Measurements from ENCODE around the gene NPM1. TPM values are rescaled to one million over a fixed set of nuclear protein-coding genes. Genes with fewer than 3 reads are reported as not detected.

Gene NPM1
- total and polyA plus RNA-seq, 2 donors (not counting 1 experiment from before 2014, with no cell fraction given): 158 to 920 TPM

DNA sequence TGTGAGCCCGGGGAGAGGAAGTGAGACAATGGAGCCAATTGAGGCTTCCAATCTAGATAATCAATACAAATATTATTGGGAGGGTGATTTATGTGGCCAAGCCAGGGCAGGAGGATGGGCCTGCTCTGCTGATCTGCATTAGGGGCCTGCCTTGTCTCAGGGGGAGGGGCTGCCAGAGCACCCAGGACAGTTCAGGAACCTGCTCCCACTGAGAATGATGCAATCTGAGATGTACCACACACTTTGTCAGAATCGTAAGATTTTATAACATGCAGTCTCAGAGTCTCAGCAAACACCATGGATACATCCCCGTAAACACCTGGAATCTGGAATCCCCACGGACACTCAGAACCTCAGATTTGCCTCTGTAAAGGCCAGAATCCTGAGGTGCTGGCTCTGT lies 51.1 kb downstream of the NPM1 start:
- Histone ChIP-seq H3K4me1 (ENCODE audit: control insufficient read depth in 2 of 2, insufficient read depth in 2 of 2, low read length in 2 of 2) (no peaks in the 10 kb centered on the region), H3K9ac (ENCODE audit: low read length) (no peak overlapping the region), H4K20me1 (ENCODE audit: control insufficient read depth, insufficient read depth, low read length, poor library complexity, severe bottlenecking) (no peaks in the 10 kb centered on the region), H3K79me2 (ENCODE audit: control insufficient read depth, insufficient read depth, low read length) (no peaks in the 10 kb centered on the region), H3K4me2 (replicated peaks; ENCODE audit: low read depth, low read length, poor library complexity, severe bottlenecking) (no peak overlapping the region), H3K36me3 (replicated peaks in 1 of 2; ENCODE audit: control extremely low read depth in 1 of 2, control insufficient read depth in 1 of 2, extremely low read depth in 1 of 2, insufficient read depth in 2 of 2, low read length in 1 of 2) (no peaks in the 10 kb centered on the region), H3K27me3 (replicated peaks in 1 of 4; ENCODE audit: control extremely low read depth in 1 of 4, control insufficient read depth in 3 of 4, insufficient read depth in 4 of 4, low read length in 3 of 4) (no peaks in the 10 kb centered on the region), H3K9me3 (ENCODE audit: control extremely low read depth in 1 of 3, control insufficient read depth in 2 of 3, insufficient read depth in 1 of 3, low read length in 2 of 3) (no peaks in the 10 kb centered on the region), H2AFZ (ENCODE audit: insufficient read depth, low read depth, low read length, poor library complexity, severe bottlenecking) (no peak overlapping the region), H3K27ac (ENCODE audit: low read length in 2 of 2) (no peak overlapping the region), H3K4me3 (ENCODE audit: control extremely low read depth in 1 of 5, extremely low read depth in 1 of 5, insufficient read depth in 1 of 5, low read depth in 2 of 5, low read length in 4 of 5) (no peak overlapping the region)
- DNase-seq (no peak), ATAC-seq (ENCODE audit: low read depth) (no peak)
- H3K4me1 Mint-ChIP-seq: no peaks in the 10 kb centered on the region
- ChIA-PET CTCF (no interaction called here), POLR2A (no interaction called here)
- no peaks in the 10 kb centered on the region for H3K9me3 Mint-ChIP-seq (ENCODE audit: insufficient read depth)
- no peak overlapping the region for H3K4me3 Mint-ChIP-seq
- H3K27me3 Mint-ChIP-seq: no peaks in the 10 kb centered on the region
- no peak for TF ChIP-seq EZH2 (IDR thresholded peaks at IDR 0.05; ENCODE audit: borderline replicate concordance, insufficient read depth, low read depth, low read length, poor library complexity, severe bottlenecking)
- TF ChIP-seq, protein P1, sequence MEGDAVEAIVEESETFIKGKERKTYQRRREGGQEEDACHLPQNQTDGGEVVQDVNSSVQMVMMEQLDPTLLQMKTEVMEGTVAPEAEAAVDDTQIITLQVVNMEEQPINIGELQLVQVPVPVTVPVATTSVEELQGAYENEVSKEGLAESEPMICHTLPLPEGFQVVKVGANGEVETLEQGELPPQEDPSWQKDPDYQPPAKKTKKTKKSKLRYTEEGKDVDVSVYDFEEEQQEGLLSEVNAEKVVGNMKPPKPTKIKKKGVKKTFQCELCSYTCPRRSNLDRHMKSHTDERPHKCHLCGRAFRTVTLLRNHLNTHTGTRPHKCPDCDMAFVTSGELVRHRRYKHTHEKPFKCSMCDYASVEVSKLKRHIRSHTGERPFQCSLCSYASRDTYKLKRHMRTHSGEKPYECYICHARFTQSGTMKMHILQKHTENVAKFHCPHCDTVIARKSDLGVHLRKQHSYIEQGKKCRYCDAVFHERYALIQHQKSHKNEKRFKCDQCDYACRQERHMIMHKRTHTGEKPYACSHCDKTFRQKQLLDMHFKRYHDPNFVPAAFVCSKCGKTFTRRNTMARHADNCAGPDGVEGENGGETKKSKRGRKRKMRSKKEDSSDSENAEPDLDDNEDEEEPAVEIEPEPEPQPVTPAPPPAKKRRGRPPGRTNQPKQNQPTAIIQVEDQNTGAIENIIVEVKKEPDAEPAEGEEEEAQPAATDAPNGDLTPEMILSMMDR (IDR thresholded peaks at IDR 0.05): no peak
- H3K27ac Mint-ChIP-seq: no peak overlapping the region
- WGBS (ENCODE audit: insufficient coverage): 98% methylated on average over 3 of the region's 4 CpGs
- intact Hi-C loops (cut with micrococcal nuclease): no loop called here

DNA sequence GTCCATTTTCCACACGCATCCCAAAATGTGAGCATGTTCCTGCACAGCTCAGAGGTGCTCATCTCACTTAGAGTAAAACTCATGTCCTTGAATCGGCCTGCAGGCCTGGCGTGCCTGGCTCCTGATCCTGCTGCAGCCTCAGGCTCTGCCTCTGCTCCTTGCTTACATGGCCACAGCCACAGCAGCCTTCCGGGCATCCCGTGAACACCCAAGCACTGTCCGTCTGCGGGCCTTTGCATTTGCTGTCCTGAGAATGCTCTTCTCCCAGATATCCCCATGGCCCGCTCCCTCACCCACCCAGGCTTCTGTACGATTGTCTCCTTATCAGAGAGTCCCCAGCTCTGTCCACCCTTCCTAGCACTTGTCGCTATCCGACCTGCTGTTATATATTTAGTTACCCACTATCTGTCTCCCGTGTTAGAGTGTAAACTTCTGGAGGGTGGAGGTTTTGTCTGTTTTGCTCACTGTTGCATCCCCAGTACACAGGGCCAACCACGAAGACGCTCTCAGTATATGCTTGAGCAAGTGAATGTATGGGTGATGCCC lies 53.7 kb downstream of the NPM1 start:
- Histone ChIP-seq H3K79me2 (ENCODE audit: control insufficient read depth, insufficient read depth, low read length) (no peaks in the 10 kb centered on the region), H4K20me1 (ENCODE audit: control insufficient read depth, insufficient read depth, low read length, poor library complexity, severe bottlenecking) (no peaks in the 10 kb centered on the region), H3K27me3 (replicated peaks in 1 of 4; ENCODE audit: control extremely low read depth in 1 of 4, control insufficient read depth in 3 of 4, insufficient read depth in 4 of 4, low read length in 3 of 4) (no peaks in the 10 kb centered on the region), H3K27ac (ENCODE audit: low read length in 2 of 2) (no peak overlapping the region), H3K4me3 (ENCODE audit: control extremely low read depth in 1 of 5, extremely low read depth in 1 of 5, insufficient read depth in 1 of 5, low read depth in 2 of 5, low read length in 4 of 5) (no peak overlapping the region), H3K4me2 (replicated peaks; ENCODE audit: low read depth, low read length, poor library complexity, severe bottlenecking) (no peak overlapping the region), H3K36me3 (replicated peaks in 1 of 2; ENCODE audit: control extremely low read depth in 1 of 2, control insufficient read depth in 1 of 2, extremely low read depth in 1 of 2, insufficient read depth in 2 of 2, low read length in 1 of 2) (no peaks in the 10 kb centered on the region), H3K9me3 (ENCODE audit: control extremely low read depth in 1 of 3, control insufficient read depth in 2 of 3, insufficient read depth in 1 of 3, low read length in 2 of 3) (no peaks in the 10 kb centered on the region), H2AFZ (ENCODE audit: insufficient read depth, low read depth, low read length, poor library complexity, severe bottlenecking) (no peak overlapping the region), H3K4me1 (ENCODE audit: control insufficient read depth in 2 of 2, insufficient read depth in 2 of 2, low read length in 2 of 2) (no peaks in the 10 kb centered on the region), H3K9ac (ENCODE audit: low read length) (no peak overlapping the region)
- H3K27me3 Mint-ChIP-seq: peaks cover 6% of the 10 kb centered on the region
- intact Hi-C loops (cut with micrococcal nuclease): no loop called here
- CTCF ChIA-PET: no interaction called here
- no peaks in the 10 kb centered on the region for H3K4me1 Mint-ChIP-seq
- no peak for DNase-seq
- ATAC-seq (ENCODE audit: low read depth): no peak
- WGBS (ENCODE audit: insufficient coverage): 99% methylated on average over 9 of the region's 14 CpGs
- no peak overlapping the region for H3K27ac Mint-ChIP-seq
- TF ChIP-seq, protein P1 (IDR thresholded peaks at IDR 0.05): no peak
- no peak for TF ChIP-seq EZH2 (IDR thresholded peaks at IDR 0.05; ENCODE audit: borderline replicate concordance, insufficient read depth, low read depth, low read length, poor library complexity, severe bottlenecking)
- POLR2A ChIA-PET: no interaction called here
- no peak overlapping the region for H3K4me3 Mint-ChIP-seq
- H3K9me3 Mint-ChIP-seq (ENCODE audit: insufficient read depth): no peaks in the 10 kb centered on the region

Measured in B cell (primary cell).